Chondrocyte (in vitro differentiated cells): ENCODE data around the gene ARRB2. TPM values are rescaled to one million over a fixed set of nuclear protein-coding genes. Genes with fewer than 3 reads are reported as not detected.
A peak's percentile ranks its signal among the peaks of the same experiment; 100 is the strongest.
"Not testable (repeated sequence)": the region's sequence is repeated elsewhere in the genome, so short reads cannot be mapped to it uniquely, and the experiment has no call there.

Source experiments
- DNase-seq: peaks from one replicate; pipeline ENCODE4 v3.0.0; 2021; ENCODE audit warnings: mixed read lengths, low spot score
- H3K27ac Mint-ChIP-seq: one replicate; pipeline ENCODE4 v1.8.0; 2021; ENCODE audit warnings: mild to moderate bottlenecking, moderate library complexity, mixed read lengths; ENCODE audit not compliant: unreplicated experiment
- H3K27me3 Mint-ChIP-seq: 2 replicates; pipeline ENCODE4 v1.8.0; 2021; ENCODE audit warnings: low read depth, mixed read lengths
- H3K36me3 Mint-ChIP-seq: 2 replicates; pipeline ENCODE4 v1.8.0; 2021; ENCODE audit warnings: low read depth, mixed read lengths
- H3K4me1 Mint-ChIP-seq: 2 replicates; pipeline ENCODE4 v1.8.0; 2021; ENCODE audit warnings: low read depth, mild to moderate bottlenecking, mixed read lengths
- H3K4me3 Mint-ChIP-seq: one replicate; pipeline ENCODE4 v1.8.0; 2021; ENCODE audit warnings: mild to moderate bottlenecking, moderate library complexity, mixed read lengths; ENCODE audit not compliant: unreplicated experiment
- H3K9me3 Mint-ChIP-seq: 2 replicates; pipeline ENCODE4 v1.8.0; 2021; ENCODE audit warnings: low read depth, mixed read lengths
- total RNA-seq: library from RNA; stranded (reverse); gene quantifications from 3 replicates; pipeline ENCODE4 v1.2.1, GENCODE V29; 2021
- TF ChIP-seq, protein P1 (sequence below): fragments of 200-600 bp; sonication (generic); IDR thresholded peaks from 2 replicates; pipeline ENCODE4 v1.5.0; 2021; ENCODE audit warnings: antibody characterized with exemption, mild to moderate bottlenecking, moderate library complexity

ARRB2 gene
- total RNA-seq, 1 donor from 2014 or later, result 7.2 TPM

GRCh38 chr17:4710693-4711634 is 532 bp downstream of the ARRB2 start:
- TF ChIP-seq, protein P1, sequence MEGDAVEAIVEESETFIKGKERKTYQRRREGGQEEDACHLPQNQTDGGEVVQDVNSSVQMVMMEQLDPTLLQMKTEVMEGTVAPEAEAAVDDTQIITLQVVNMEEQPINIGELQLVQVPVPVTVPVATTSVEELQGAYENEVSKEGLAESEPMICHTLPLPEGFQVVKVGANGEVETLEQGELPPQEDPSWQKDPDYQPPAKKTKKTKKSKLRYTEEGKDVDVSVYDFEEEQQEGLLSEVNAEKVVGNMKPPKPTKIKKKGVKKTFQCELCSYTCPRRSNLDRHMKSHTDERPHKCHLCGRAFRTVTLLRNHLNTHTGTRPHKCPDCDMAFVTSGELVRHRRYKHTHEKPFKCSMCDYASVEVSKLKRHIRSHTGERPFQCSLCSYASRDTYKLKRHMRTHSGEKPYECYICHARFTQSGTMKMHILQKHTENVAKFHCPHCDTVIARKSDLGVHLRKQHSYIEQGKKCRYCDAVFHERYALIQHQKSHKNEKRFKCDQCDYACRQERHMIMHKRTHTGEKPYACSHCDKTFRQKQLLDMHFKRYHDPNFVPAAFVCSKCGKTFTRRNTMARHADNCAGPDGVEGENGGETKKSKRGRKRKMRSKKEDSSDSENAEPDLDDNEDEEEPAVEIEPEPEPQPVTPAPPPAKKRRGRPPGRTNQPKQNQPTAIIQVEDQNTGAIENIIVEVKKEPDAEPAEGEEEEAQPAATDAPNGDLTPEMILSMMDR, result no peak
- Mint-ChIP-seq H3K27ac (peak overlapping the region; percentile 80), H3K4me1 (peaks cover 10% of the 10 kb centered on the region), H3K27me3 (no peaks in the 10 kb centered on the region), H3K9me3 (no peaks in the 10 kb centered on the region), H3K36me3 (no peaks in the 10 kb centered on the region), H3K4me3 (peak overlapping the region; percentile 73)
- no peak for DNase-seq

DNA sequence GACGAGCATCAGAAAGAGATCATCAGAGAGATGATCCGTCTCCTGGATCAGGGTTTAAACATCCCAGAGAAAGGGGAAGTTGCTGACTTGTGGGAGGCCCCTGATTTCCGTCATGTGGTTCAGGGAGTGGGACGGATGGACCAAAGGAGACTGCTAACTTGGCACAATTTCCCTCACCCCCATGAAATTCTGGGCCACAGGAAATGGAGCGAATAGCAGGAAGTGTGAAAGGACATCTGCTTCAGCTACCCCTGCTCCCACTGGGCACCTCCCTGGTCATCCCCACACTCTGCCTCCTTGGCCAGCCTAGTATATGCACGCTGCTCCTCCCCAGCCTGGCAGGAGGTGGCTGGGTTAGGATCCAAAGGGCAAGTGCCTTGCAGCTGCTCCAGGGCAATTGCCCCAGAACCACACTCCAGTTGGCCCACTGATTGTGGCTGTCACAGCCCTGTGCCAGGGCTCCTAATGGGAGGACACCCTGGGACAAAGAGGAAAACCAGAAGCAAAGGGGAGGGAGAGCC is 1.3 kb downstream of the ARRB2 start:
- Mint-ChIP-seq H3K27me3 (no peaks in the 10 kb centered on the region), H3K36me3 (no peaks in the 10 kb centered on the region), H3K27ac (no peak overlapping the region), H3K4me3 (no peak overlapping the region), H3K4me1 (peaks cover 10% of the 10 kb centered on the region), H3K9me3 (no peaks in the 10 kb centered on the region)
- DNase-seq, result no peak
- TF ChIP-seq, protein P1, result no peak

DNA sequence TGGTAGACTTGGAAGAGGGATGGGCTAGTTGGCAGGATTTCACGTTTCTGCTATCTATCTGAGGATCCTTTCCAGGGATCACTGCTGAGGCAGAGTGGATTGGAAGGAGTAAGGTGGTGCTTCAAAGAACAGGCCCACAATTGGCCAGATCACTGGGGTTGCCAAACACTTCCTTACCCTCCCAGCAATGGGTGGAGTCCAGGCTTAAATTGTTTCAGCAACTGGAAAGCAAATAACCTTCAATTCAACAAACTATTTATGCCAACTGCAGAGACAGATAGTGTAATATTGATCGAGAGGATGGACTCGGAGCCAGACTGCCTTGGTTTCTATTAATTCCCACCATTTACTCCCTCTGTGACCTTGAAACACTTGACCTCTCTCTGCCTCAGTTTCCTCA is 2.1 kb downstream of the ARRB2 start:
- Mint-ChIP-seq H3K27me3 (no peaks in the 10 kb centered on the region), H3K4me1 (peaks cover 10% of the 10 kb centered on the region), H3K4me3 (no peak overlapping the region), H3K9me3 (no peaks in the 10 kb centered on the region), H3K27ac (no peak overlapping the region), H3K36me3 (no peaks in the 10 kb centered on the region)
- DNase-seq, result no peak
- TF ChIP-seq, protein P1, result no peak

DNA sequence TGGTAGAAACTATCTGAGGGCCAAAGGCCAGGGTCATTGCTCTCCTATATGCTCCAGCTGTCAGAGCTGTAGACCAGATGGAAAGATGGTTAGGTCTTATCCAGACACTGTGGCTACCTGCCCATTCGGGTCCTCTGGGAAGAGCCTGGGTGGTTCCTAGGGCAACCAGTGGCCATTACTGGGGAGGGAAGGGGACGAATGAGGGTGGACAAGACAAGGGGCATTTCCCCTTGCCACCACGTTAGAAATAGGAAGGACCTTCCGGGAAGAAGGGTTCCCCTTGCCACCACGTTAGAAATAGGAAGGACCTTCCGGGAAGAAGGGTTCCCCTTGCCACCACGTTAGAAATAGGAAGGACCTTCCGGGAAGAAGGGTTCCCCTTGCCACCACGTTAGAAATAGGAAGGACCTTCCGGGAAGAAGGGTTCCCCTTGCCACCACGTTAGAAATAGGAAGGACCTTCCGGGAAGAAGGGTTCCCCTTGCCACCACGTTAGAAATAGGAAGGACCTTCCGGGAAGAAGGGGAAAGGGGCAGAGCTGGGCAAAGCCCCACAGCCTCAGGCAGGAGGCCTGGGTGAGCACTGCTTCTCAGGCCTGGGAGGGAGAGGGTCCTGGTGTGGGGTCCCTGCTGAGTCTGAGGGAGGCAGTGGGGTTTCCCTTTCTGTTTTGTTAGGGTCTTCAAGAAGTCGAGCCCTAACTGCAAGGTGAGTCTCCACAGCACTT is 4.1 kb downstream of the ARRB2 start:
- not testable (repeated sequence) for H3K27ac Mint-ChIP-seq, H3K9me3 Mint-ChIP-seq, H3K4me1 Mint-ChIP-seq, DNase-seq, H3K4me3 Mint-ChIP-seq, H3K27me3 Mint-ChIP-seq, H3K36me3 Mint-ChIP-seq

GRCh38 chr17:4715063-4715744 is 4.8 kb downstream of the ARRB2 start:
- Mint-ChIP-seq H3K27me3 (no peaks in the 10 kb centered on the region), H3K4me1 (peaks cover 3% of the 10 kb centered on the region), H3K9me3 (no peaks in the 10 kb centered on the region), H3K27ac (no peak overlapping the region), H3K36me3 (no peaks in the 10 kb centered on the region), H3K4me3 (no peak overlapping the region)
- DNase-seq, result no peak
- TF ChIP-seq, protein P1, result no peak
